ENCODE measurements around the gene DOK3.

Gene DOK3

DNA sequence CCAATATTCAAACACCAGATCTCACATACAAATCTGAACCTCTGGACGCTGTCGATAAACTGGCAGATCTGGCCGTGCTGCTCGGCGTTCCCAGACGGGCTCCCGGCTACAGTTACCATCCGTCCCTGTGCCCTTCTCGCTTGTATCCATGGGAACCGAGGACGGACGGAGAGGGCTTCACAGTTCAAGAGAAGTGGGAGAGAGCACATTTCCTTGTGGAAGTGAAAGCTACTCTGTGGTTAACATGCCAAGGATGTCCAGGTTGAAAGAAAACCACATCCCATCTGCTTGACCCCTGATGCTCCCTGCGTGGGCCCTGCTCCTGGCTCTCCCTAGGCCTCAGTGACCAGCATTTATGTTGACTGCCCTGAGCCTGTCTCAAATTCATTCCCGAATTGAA, 29.9 kb downstream of the DOK3 start:
- Histone ChIP-seq H3K27ac (ENCODE audit: low read length) (no peak overlapping the region), H3K4me3 (ENCODE audit: low read length) (no peak overlapping the region), H3K36me3 (ENCODE audit: control insufficient read depth, insufficient read depth, low read length) (peaks cover 10% of the 10 kb centered on the region; the same call in 1 of the 2 replicates), H3K9me3 (ENCODE audit: control insufficient read depth, insufficient read depth, low read length) (no peaks in the 10 kb centered on the region), H3K4me1 (ENCODE audit: control insufficient read depth, insufficient read depth, low read length) (peaks cover 4% of the 10 kb centered on the region; the same call in 1 of the 2 replicates), H3K27me3 (ENCODE audit: control insufficient read depth, insufficient read depth, low read length) (no peaks in the 10 kb centered on the region)
- DNase-seq (ENCODE audit: low read depth, low spot score) = no peak
- WGBS (ENCODE audit: insufficient coverage, insufficient read length) = no CpG with 5 or more reads among the region's 14 CpGs

- Histone ChIP-seq H3K4me3 (ENCODE audit: low read length) (no peak overlapping the region), H3K36me3 (ENCODE audit: control insufficient read depth, insufficient read depth, low read length) (peaks cover 9% of the 10 kb centered on the region; the same call in 1 of the 2 replicates), H3K4me1 (ENCODE audit: control insufficient read depth, insufficient read depth, low read length) (peaks cover 9% of the 10 kb centered on the region; the same call in 1 of the 2 replicates), H3K27ac (ENCODE audit: low read length) (no peak overlapping the region), H3K9me3 (ENCODE audit: control insufficient read depth, insufficient read depth, low read length) (no peaks in the 10 kb centered on the region), H3K27me3 (ENCODE audit: control insufficient read depth, insufficient read depth, low read length) (no peaks in the 10 kb centered on the region)
- DNase-seq (ENCODE audit: low read depth, low spot score) = no peak
- WGBS (ENCODE audit: insufficient coverage, insufficient read length) = no CpG with 5 or more reads among the region's 18 CpGs
These were observed 30.6 kb downstream of the DOK3 start for GRCh38 chr5:177478711-177479646.

GRCh38 chr5:177477701-177478477, 31.7 kb downstream of the DOK3 start:
- Histone ChIP-seq H3K9me3 (ENCODE audit: control insufficient read depth, insufficient read depth, low read length) (no peaks in the 10 kb centered on the region), H3K4me1 (ENCODE audit: control insufficient read depth, insufficient read depth, low read length) (peaks cover 10% of the 10 kb centered on the region; the same call in 1 of the 2 replicates), H3K36me3 (ENCODE audit: control insufficient read depth, insufficient read depth, low read length) (no peaks in the 10 kb centered on the region; the same call in 1 of the 2 replicates), H3K27ac (ENCODE audit: low read length) (no peak overlapping the region), H3K27me3 (ENCODE audit: control insufficient read depth, insufficient read depth, low read length) (no peaks in the 10 kb centered on the region), H3K4me3 (ENCODE audit: low read length) (no peak overlapping the region)
- no CpG with 5 or more reads among the region's 13 CpGs for WGBS (ENCODE audit: insufficient coverage, insufficient read length)
- no peak for DNase-seq (ENCODE audit: low read depth, low spot score)

DNA sequence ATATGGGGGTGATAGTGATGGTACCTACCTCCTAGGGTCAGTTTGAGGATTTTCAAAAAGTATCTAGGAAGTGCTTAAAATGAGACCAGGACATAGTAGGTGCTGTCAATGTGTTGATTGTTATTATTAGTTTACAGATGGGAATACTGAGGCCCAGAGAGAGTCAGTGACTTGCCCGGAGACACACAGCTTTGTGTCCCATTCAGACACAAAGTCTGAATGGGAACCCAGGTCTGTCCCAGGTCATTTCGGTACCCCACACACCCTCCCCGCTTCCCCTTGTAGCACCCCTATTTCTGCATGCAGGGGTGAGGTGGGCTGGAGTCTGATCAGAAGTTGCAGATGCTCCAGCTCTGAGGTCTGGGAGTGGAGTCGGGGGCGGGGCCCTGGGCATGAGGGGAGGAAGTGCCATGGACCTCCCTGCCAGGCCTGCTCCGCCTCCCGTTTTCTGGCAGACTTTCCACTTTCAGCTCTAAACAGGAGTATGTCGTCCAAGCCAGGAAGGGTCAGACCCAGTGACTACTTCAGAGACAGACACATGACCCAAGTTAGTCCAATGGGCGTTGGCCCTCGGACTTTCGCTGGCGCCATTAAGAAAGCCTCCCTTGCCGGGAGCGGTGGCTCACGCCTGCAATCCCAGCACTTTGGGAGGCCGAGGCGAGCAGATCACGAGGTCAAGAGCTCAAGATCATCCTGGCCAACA, 32.9 kb downstream of the DOK3 start:
- no peaks in the 10 kb centered on the region for H3K9me3 ChIP-seq (ENCODE audit: control insufficient read depth, insufficient read depth, low read length)
- H3K27ac ChIP-seq (ENCODE audit: low read length) = no peak overlapping the region
- DNase-seq (ENCODE audit: low read depth, low spot score) = no peak
- H3K36me3 ChIP-seq (ENCODE audit: control insufficient read depth, insufficient read depth, low read length) = peaks cover 3% of the 10 kb centered on the region; the same call in 1 of the 2 replicates
- H3K4me1 ChIP-seq (ENCODE audit: control insufficient read depth, insufficient read depth, low read length) = peaks cover 12% of the 10 kb centered on the region
- no CpG with 5 or more reads among the region's 18 CpGs for WGBS (ENCODE audit: insufficient coverage, insufficient read length)
- no peak overlapping the region for H3K4me3 ChIP-seq (ENCODE audit: low read length)
- H3K27me3 ChIP-seq (ENCODE audit: control insufficient read depth, insufficient read depth, low read length) = no peaks in the 10 kb centered on the region

DNA sequence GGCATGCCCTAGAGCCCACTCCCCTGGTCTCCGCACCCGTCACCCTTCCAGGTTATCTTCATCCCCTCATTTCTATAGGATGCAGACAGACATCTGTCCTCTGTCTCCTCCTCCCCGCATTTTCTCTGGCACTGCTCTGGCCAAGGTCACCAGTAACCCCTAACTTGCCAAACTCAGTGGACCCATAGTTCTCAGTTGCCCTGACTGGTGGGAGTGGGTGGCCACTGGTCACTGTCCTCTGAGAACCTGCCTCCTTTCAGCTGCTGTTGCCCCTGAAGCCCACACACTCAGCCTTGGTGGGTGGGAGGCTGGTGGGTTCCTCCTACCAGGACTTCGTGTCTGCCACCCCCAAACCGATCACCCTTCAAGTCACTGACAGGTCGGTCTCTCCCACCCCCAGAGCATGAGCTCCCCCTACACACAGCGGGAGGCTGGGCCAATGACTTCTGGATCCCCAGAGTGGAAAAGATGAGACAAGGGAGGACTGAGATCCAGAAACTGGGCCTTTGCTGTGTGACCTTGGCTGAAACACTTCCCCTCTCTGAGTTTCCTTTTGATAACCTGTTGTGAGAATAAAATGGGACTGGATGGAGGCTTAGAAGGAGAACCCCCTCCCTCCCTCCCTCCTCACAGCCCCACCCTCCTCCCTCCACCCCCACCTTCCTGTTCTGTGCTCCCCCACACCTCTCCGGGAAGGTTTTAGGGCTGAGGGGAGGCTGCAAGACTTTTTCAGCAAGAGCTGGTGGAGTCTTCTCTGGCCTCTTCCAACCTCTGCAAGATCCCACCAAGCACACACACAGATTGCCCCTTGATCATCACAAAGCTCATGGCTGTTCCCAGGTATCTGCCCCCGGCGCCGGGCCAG, 33.8 kb downstream of the DOK3 start:
- Histone ChIP-seq H3K27ac (ENCODE audit: low read length) (no peak overlapping the region), H3K4me3 (ENCODE audit: low read length) (no peak overlapping the region), H3K9me3 (ENCODE audit: control insufficient read depth, insufficient read depth, low read length) (no peaks in the 10 kb centered on the region), H3K36me3 (ENCODE audit: control insufficient read depth, insufficient read depth, low read length) (peaks cover 11% of the 10 kb centered on the region; the same call in 1 of the 2 replicates), H3K27me3 (ENCODE audit: control insufficient read depth, insufficient read depth, low read length) (no peaks in the 10 kb centered on the region), H3K4me1 (ENCODE audit: control insufficient read depth, insufficient read depth, low read length) (peaks cover 18% of the 10 kb centered on the region)
- WGBS (ENCODE audit: insufficient coverage, insufficient read length) = no CpG with 5 or more reads among the region's 11 CpGs
- DNase-seq (ENCODE audit: low read depth, low spot score) = no peak

DNA sequence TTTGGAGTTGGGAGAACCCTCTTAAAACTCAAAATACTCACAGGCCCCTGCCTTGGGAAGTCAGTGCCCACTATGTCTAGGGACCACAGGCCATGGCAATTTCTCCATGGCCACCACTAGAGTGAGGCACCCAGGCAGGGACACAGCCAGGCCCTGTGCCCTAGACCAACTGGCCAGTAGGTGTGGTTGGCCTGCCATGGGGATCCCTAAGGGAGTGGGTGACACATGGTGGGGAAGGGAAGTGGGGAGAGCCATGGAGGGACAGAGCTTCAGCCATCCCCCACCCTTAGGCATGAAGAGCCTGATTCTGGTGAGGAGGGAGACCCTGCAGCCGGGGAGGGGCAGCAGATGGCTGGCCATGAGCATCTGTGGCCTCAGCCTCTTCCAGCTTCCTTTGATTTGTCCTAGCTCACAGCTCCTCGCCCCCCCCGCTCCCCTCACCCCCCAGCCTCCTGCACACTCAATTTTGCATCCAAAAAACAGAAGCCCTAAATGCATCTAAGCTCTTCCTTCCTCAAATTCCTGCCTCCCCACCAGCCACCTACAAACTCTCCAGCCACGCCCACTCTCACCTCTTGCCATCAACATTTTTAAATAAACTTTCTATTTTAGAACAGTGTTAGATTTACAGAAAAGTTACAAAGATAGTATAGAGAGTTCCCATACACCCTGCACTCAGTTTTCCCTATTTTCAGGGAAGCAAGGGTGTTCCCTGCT, 34.6 kb downstream of the DOK3 start:
- Histone ChIP-seq H3K9me3 (ENCODE audit: control insufficient read depth, insufficient read depth, low read length) (no peaks in the 10 kb centered on the region), H3K4me3 (ENCODE audit: low read length) (no peak overlapping the region), H3K4me1 (ENCODE audit: control insufficient read depth, insufficient read depth, low read length) (peaks cover 26% of the 10 kb centered on the region), H3K36me3 (ENCODE audit: control insufficient read depth, insufficient read depth, low read length) (peaks cover 16% of the 10 kb centered on the region; the same call in 1 of the 2 replicates), H3K27me3 (ENCODE audit: control insufficient read depth, insufficient read depth, low read length) (no peaks in the 10 kb centered on the region), H3K27ac (ENCODE audit: low read length) (no peak overlapping the region)
- no peak for DNase-seq (ENCODE audit: low read depth, low spot score)
- no CpG with 5 or more reads among the region's 4 CpGs for WGBS (ENCODE audit: insufficient coverage, insufficient read length)

DNA sequence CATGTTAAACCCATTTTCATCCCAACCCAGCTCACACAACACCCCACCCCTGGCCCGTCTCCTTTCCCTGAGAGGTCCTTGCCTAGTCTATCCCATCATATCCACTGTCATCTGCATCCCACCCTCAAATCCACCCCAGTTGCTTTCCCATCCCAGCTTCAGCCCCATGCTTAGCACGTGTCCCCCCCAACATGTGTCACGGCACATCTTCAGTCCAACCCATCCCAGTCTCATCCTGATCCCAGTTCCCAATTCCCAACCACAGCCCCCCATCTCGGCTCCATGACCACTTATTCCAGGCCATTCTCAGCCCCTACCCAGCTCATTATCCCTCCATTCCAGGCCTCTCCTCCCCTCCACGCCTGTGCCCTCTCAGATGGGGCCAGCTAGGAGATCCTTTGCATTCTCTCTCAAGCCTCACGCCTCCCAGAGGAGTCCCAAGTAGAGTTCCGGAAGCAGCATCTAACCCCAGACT, 35.6 kb downstream of the DOK3 start:
- Histone ChIP-seq H3K9me3 (ENCODE audit: control insufficient read depth, insufficient read depth, low read length) (no peaks in the 10 kb centered on the region), H3K27me3 (ENCODE audit: control insufficient read depth, insufficient read depth, low read length) (no peaks in the 10 kb centered on the region), H3K4me1 (ENCODE audit: control insufficient read depth, insufficient read depth, low read length) (peaks cover 27% of the 10 kb centered on the region), H3K27ac (ENCODE audit: low read length) (no peak overlapping the region), H3K4me3 (ENCODE audit: low read length) (no peak overlapping the region), H3K36me3 (ENCODE audit: control insufficient read depth, insufficient read depth, low read length) (peaks cover 16% of the 10 kb centered on the region; the same call in 1 of the 2 replicates)
- WGBS (ENCODE audit: insufficient coverage, insufficient read length) = no CpG with 5 or more reads among the region's 7 CpGs
- no peak for DNase-seq (ENCODE audit: low read depth, low spot score)

DNA sequence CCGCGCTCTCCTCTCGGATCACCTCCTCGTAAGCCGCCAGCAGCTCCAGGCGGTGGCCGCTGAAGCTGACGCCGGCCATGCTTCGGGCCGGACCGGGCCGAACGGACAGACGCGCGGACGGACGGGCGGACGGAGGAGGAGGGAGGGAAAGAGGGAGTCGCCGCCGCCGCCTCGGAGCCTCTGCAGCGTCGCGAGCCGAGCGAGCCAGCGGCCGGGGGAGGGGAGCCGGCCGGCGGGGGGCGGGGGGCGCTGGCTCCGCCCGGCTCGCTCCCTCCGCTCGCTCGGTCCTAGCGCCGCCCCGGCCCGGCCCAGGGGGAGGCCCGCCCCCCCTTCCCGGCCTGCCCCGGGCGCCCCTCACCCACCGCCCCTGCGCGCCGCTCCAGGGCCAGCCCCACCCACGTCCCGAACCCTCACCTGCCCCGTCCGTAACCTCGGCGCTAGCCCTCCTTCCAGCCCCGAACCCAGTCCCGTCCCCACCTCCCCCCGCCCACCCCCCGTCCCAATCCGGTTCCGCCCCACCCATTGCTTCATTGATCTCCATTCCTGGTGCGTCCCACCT, 36.1 kb downstream of the DOK3 start, which contains the start of gene DBN1:
Gene DBN1 (minus strand): TSS at position 192 of the 559 bp plus-strand sequence. CDS start 113 bp downstream, at position 79.
- no peaks in the 10 kb centered on the region for H3K27me3 ChIP-seq (ENCODE audit: control insufficient read depth, insufficient read depth, low read length)
- peak within 1 kb of the TSS; percentile 90 for H3K4me3 ChIP-seq (ENCODE audit: low read length)
- peaks cover 22% of the 10 kb centered on the region for H3K36me3 ChIP-seq (ENCODE audit: control insufficient read depth, insufficient read depth, low read length)
- H3K27ac ChIP-seq (ENCODE audit: low read length) = no peak within 1 kb of the TSS
- WGBS (ENCODE audit: insufficient coverage, insufficient read length) = no CpG with 5 or more reads among the region's 69 CpGs
- peaks cover 27% of the 10 kb centered on the region for H3K4me1 ChIP-seq (ENCODE audit: control insufficient read depth, insufficient read depth, low read length)
- no peak for DNase-seq (ENCODE audit: low read depth, low spot score)
- H3K9me3 ChIP-seq (ENCODE audit: control insufficient read depth, insufficient read depth, low read length) = no peaks in the 10 kb centered on the region
